K562 (cell line): ENCODE results near the gene TMEM217. TPM values are rescaled to one million over a fixed set of nuclear protein-coding genes. Genes with fewer than 3 reads are reported as not detected.

ENCODE experiments used
- BRD4 ChIP-seq: fragments of 200-600 bp; sonication (generic); IDR thresholded peaks from 2 replicates; pipeline ENCODE4 v1.6.1; 2017; ENCODE audit warnings: inconsistent platforms
- BRD9 ChIP-seq: fragments of 450-650 bp; IDR thresholded peaks from 2 replicates; pipeline ENCODE4 v1.6.1; 2018; ENCODE audit warnings: low read depth; ENCODE audit not compliant: partially characterized antibody
- DMBX1 ChIP-seq: fragments of 250-450 bp; sonication (Bioruptor Pico); IDR thresholded peaks from 2 replicates; pipeline ENCODE4 v1.8.0; 2022; ENCODE audit warnings: inconsistent platforms, mild to moderate bottlenecking, moderate library complexity, borderline replicate concordance
- DNMT1 ChIP-seq: fragments of 450-650 bp; IDR thresholded peaks from 2 replicates; pipeline ENCODE4 v1.6.1; 2016; ENCODE audit warnings: antibody characterized with exemption, mild to moderate bottlenecking
- FOXJ2 ChIP-seq: fragments of 200-800 bp; sonication (Bioruptor generic); IDR thresholded peaks from 2 replicates; pipeline ENCODE4 v1.6.1; 2016; ENCODE audit warnings: missing genetic modification characterization, missing compliant biosample characterization
- GTF2E2 ChIP-seq: fragments of 200-800 bp; sonication (Bioruptor generic); IDR thresholded peaks from 2 replicates; pipeline ENCODE4 v1.6.1; 2016; ENCODE audit warnings: missing genetic modification characterization, missing compliant biosample characterization
- KDM2B ChIP-seq: fragments of 250-450 bp; sonication (Bioruptor Pico); IDR thresholded peaks from 2 replicates; pipeline ENCODE4 v1.8.0; 2021; ENCODE audit warnings: mild to moderate bottlenecking, moderate library complexity
- MCM7 ChIP-seq, 2 experiments: fragments of 450-650 bp; IDR thresholded peaks; 2 replicates each; pipeline ENCODE4 v1.6.1; 2016 to 2018
- PHB ChIP-seq: fragments of 250-450 bp; sonication (Bioruptor Pico); IDR thresholded peaks from 2 replicates; pipeline ENCODE4 v1.5.0; 2021
- POU5F1 ChIP-seq: fragments of 150-350 bp; IDR thresholded peaks from 2 replicates; pipeline ENCODE4 v1.6.1; 2014; ENCODE audit warnings: borderline replicate concordance, low read length, low read depth, mild to moderate bottlenecking; ENCODE audit not compliant: partially characterized antibody
- PURB ChIP-seq: sonication (generic); formaldehyde crosslinking; IDR thresholded peaks from 2 replicates; pipeline ENCODE4 v1.9.0; 2021; ENCODE audit warnings: low read depth, mild to moderate bottlenecking, missing genetic modification reagents
- THAP7 ChIP-seq: fragments of 250-450 bp; sonication (Bioruptor Pico); IDR thresholded peaks from 2 replicates; pipeline ENCODE4 v1.5.0; 2021
- USF1 ChIP-seq: sonication (generic); formaldehyde crosslinking; IDR thresholded peaks from 2 replicates; pipeline ENCODE4 v1.9.0; 2022; ENCODE audit warnings: mild to moderate bottlenecking, missing genetic modification reagents
- ZBTB8A ChIP-seq: fragments of 450-650 bp; IDR thresholded peaks from 2 replicates; pipeline ENCODE4 v1.6.1; 2018; ENCODE audit warnings: mild to moderate bottlenecking, moderate library complexity; ENCODE audit not compliant: partially characterized antibody
- ZNF140 ChIP-seq: fragments of 250-450 bp; sonication (Bioruptor Pico); IDR thresholded peaks from 2 replicates; pipeline ENCODE4 v1.8.0; 2021; ENCODE audit warnings: moderate library complexity, mild to moderate bottlenecking, inconsistent platforms
- ZNF197 ChIP-seq: fragments of 200-800 bp; sonication (Bioruptor generic); IDR thresholded peaks from 2 replicates; pipeline ENCODE4 v1.6.1; 2016; ENCODE audit warnings: low read depth, missing genetic modification characterization, missing compliant biosample characterization
- ZNF551 ChIP-seq: fragments of 250-450 bp; sonication (Bioruptor Pico); IDR thresholded peaks from 2 replicates; pipeline ENCODE4 v1.5.0; 2021; ENCODE audit warnings: mild to moderate bottlenecking, moderate library complexity
- ZNF589 ChIP-seq: fragments of 200-800 bp; sonication (Bioruptor generic); IDR thresholded peaks from 2 replicates; pipeline ENCODE4 v1.6.1; 2016; ENCODE audit warnings: low read depth, missing genetic modification characterization, missing compliant biosample characterization
- ZNF77 ChIP-seq: fragments of 250-450 bp; sonication (Bioruptor Pico); IDR thresholded peaks from 2 replicates; pipeline ENCODE4 v1.5.0; 2020
- ZNF830 ChIP-seq: fragments of 250-450 bp; sonication (Bioruptor Pico); IDR thresholded peaks from 2 replicates; pipeline ENCODE4 v1.5.0; 2021; ENCODE audit warnings: mild to moderate bottlenecking
- polyA plus RNA-seq, 8 experiments: library from polyadenylated mRNA; depleted of rRNA in 4 of 8; stranded (reverse) in 5 of 8; unstranded in 3 of 8; fragments of >200 nt; fragmentation: Nextera tagmentation in 2 of 8; fragmentation: Illumina TruSeq in 1 of 8; extraction: Ambion mirVana in 2 of 8; extraction: Trizol in 1 of 8; gene quantifications; 2 replicates each; pipeline versions ENCODE4 v1.2.1 to v1.2.3, GENCODE V29; 2011 to 2014; ENCODE audit warnings: inconsistent platforms in 1 of 8, missing spikeins in 1 of 8
- total RNA-seq, 7 experiments: library from RNA; depleted of rRNA in 6 of 7; stranded (reverse); fragments of >200 nt in 6 of 7; fragmentation: Illumina TruSeq in 2 of 7; extraction: Trizol in 2 of 7; gene quantifications; 2 replicates each; pipeline versions ENCODE4 v1.2.1 to v1.2.3, GENCODE V29; 2011 to 2021; ENCODE audit warnings: low replicate concordance in 1 of 7
- TF ChIP-seq, protein P1 (sequence below), 2 experiments: fragments of 450-650 bp; IDR thresholded peaks; 2 replicates each; pipeline ENCODE4 v1.6.1; 2018; ENCODE audit warnings: mild to moderate bottlenecking in 2 of 2, low read depth in 1 of 2; ENCODE audit not compliant: partially characterized antibody in 2 of 2
- TF ChIP-seq, protein P2 (sequence below): fragments of 450-650 bp; formaldehyde crosslinking; IDR thresholded peaks from 2 replicates; pipeline ENCODE4 v1.4.0; 2020; ENCODE audit warnings: mild to moderate bottlenecking, moderate library complexity

The TMEM217 gene
- total and polyA plus RNA-seq, 9 of the 15 experiments (the other 6 are each of a cell fraction or from before 2014, with no cell fraction given), result 1.3 to 8.0 (median 1.9) TPM

DNA sequence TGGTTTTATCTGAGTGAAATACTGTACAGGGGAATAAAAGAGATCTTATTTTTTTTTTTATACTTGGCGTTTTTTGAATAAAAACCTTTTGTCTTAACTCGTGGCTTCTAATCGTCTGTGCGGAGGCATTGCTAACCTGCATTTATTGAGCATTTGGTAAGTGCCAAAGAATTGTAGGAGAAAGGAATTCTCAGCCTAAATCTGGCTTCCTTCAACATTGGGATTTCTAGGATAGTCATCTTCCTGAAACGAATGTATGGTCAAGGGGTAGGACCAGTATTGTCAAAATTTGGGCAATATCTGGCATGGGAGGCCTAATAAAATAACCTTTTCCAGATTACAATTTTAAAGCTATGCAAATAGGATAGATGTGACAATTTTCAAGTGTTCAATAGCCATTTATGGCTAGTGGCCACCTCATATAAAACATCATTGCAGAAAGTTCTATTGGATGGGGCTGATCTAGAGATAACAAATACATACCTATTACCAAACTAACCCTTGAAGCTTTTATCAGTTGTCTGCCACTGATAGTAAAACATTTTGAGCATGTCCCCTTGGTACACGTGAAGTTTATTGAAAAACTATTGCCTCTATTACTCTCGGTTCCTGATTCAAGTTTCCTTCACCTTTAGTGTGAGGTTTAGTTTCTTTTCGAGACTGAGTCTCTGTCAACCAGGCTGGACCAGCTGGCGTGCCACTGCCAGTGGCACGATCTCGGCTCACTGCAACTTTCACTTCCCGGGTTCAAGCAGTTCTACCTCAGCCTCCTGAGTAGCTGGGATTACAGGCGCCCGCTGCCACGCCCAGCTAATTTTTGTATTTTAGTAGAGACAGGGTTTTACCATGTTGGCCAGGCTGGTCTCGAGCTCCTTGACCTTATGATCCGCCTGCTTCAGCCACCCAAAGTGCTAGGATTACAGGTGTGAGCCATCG, 82.3 kb downstream of the TMEM217 start (continued):
- TF ChIP-seq, protein P1, sequence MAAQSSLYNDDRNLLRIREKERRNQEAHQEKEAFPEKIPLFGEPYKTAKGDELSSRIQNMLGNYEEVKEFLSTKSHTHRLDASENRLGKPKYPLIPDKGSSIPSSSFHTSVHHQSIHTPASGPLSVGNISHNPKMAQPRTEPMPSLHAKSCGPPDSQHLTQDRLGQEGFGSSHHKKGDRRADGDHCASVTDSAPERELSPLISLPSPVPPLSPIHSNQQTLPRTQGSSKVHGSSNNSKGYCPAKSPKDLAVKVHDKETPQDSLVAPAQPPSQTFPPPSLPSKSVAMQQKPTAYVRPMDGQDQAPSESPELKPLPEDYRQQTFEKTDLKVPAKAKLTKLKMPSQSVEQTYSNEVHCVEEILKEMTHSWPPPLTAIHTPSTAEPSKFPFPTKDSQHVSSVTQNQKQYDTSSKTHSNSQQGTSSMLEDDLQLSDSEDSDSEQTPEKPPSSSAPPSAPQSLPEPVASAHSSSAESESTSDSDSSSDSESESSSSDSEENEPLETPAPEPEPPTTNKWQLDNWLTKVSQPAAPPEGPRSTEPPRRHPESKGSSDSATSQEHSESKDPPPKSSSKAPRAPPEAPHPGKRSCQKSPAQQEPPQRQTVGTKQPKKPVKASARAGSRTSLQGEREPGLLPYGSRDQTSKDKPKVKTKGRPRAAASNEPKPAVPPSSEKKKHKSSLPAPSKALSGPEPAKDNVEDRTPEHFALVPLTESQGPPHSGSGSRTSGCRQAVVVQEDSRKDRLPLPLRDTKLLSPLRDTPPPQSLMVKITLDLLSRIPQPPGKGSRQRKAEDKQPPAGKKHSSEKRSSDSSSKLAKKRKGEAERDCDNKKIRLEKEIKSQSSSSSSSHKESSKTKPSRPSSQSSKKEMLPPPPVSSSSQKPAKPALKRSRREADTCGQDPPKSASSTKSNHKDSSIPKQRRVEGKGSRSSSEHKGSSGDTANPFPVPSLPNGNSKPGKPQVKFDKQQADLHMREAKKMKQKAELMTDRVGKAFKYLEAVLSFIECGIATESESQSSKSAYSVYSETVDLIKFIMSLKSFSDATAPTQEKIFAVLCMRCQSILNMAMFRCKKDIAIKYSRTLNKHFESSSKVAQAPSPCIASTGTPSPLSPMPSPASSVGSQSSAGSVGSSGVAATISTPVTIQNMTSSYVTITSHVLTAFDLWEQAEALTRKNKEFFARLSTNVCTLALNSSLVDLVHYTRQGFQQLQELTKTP (IDR thresholded peaks at IDR 0.05; ENCODE audit: low read depth in 1 of 2, partially characterized antibody in 2 of 2), result peak; percentile 53 to 75
- TF ChIP-seq ZBTB8A (no peak), ZNF140 (CRISPR knock-in tag) (no peak), ZNF197 (CRISPR knock-in tag) (0 out of 2 replicates have a peak, but pooled peaks have one; percentile 68), ZNF589 (CRISPR knock-in tag) (peak; percentile 21), GTF2E2 (peak; percentile 17; the same call in 1 of the 2 replicates), PURB (CRISPR knock-in tag) (no peak), USF1 (CRISPR knock-in tag) (no peak), ZNF551 (CRISPR knock-in tag) (peak; percentile 87), PHB (CRISPR knock-in tag) (peak; percentile 99), POU5F1 (no peak), DNMT1 (no peak), THAP7 (CRISPR knock-in tag) (peak; percentile 91), DMBX1 (0 out of 2 replicates have a peak, but pooled peaks have one; percentile 85), FOXJ2 (tag) (no peak), KDM2B (CRISPR knock-in tag) (0 out of 2 replicates have a peak, but pooled peaks have one; percentile 9), ZNF77 (CRISPR knock-in tag) (0 out of 2 replicates have a peak, but pooled peaks have one; percentile 88), ZNF830 (peak; percentile 99), BRD9 (peak; percentile 65), BRD4 (no peak; the same call in 1 of the 2 replicates), MCM7 (IDR thresholded peaks at IDR 0.05) (no peak)
- TF ChIP-seq, protein P2, sequence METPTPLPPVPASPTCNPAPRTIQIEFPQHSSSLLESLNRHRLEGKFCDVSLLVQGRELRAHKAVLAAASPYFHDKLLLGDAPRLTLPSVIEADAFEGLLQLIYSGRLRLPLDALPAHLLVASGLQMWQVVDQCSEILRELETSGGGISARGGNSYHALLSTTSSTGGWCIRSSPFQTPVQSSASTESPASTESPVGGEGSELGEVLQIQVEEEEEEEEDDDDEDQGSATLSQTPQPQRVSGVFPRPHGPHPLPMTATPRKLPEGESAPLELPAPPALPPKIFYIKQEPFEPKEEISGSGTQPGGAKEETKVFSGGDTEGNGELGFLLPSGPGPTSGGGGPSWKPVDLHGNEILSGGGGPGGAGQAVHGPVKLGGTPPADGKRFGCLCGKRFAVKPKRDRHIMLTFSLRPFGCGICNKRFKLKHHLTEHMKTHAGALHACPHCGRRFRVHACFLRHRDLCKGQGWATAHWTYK, result peak; percentile 95
